ENCODE data around the gene PLCH1. TPM values are rescaled to one million over a fixed set of nuclear protein-coding genes. Genes with fewer than 3 reads are reported as not detected.

PLCH1 gene
- total RNA-seq, 1 experiment from 2014 or later, result 3.8 TPM

- ATAC-seq, result no peak
- POLR2A ChIA-PET, result no interaction called here
- CTCF ChIA-PET, result no interaction called here
Measured at GRCh38 chr3:155418407-155418806, 326.5 kb downstream of the PLCH1 start.

More at GRCh38 chr3:155418407-155418806, 326.5 kb downstream of the PLCH1 start:
- Histone ChIP-seq H4K20me1 (ENCODE audit: insufficient read depth) (no peaks in the 10 kb centered on the region), H3K9me2 (ENCODE audit: insufficient read depth) (no peaks in the 10 kb centered on the region), H3K9ac (ENCODE audit: low read length) (no peak overlapping the region), H3K79me2 (ENCODE audit: insufficient read depth, low read length) (no peaks in the 10 kb centered on the region), H3K4me2 (ENCODE audit: low read length) (no peak overlapping the region), H3K27ac (ENCODE audit: low read depth, low read length) (no peak overlapping the region), H3K4me1 (ENCODE audit: control insufficient read depth in 1 of 2, insufficient read depth in 2 of 2, low read length in 2 of 2) (peaks cover 0 to 10% of the 10 kb centered on the region in 2 experiments; a peak in 1 of 4 replicates), H3K27me3 (ENCODE audit: insufficient read depth, low read length) (no peaks in the 10 kb centered on the region), H2AFZ (ENCODE audit: low read depth, low read length, poor library complexity, severe bottlenecking) (no peak overlapping the region), H3K4me3 (replicated peaks in 1 of 2; ENCODE audit: low read depth in 1 of 2, low read length in 2 of 2) (no peak overlapping the region), H3K36me3 (ENCODE audit: control insufficient read depth in 1 of 2, insufficient read depth in 2 of 2, low read length in 2 of 2) (no peaks in the 10 kb centered on the region), H3K9me3 (ENCODE audit: control insufficient read depth in 1 of 2, insufficient read depth in 1 of 2, low read depth in 1 of 2, low read length in 2 of 2) (no peaks in the 10 kb centered on the region)
- RAD21 ChIA-PET (ENCODE audit: low non-redundant PET in 1 of 2, low total read pairs in 2 of 2, uncharacterized antibody in 2 of 2, unreplicated experiment in 2 of 2), result no interaction called here
- TF ChIP-seq SP1 (IDR thresholded peaks at IDR 0.05; ENCODE audit: low read depth), result no peak
- TF ChIP-seq ZBTB33 (IDR thresholded peaks at IDR 0.05; ENCODE audit: extremely low read depth, insufficient replicate concordance, low read length), result no peak
- no peak for TF ChIP-seq EZH2phosphoT487 (IDR thresholded peaks at IDR 0.05; ENCODE audit: borderline replicate concordance)
- no peak for TF ChIP-seq CBX3 (IDR thresholded peaks at IDR 0.05; ENCODE audit: low read depth)
- no peak for TF ChIP-seq REST (IDR thresholded peaks at IDR 0.05; ENCODE audit: low read depth)
- TF ChIP-seq, protein P1, sequence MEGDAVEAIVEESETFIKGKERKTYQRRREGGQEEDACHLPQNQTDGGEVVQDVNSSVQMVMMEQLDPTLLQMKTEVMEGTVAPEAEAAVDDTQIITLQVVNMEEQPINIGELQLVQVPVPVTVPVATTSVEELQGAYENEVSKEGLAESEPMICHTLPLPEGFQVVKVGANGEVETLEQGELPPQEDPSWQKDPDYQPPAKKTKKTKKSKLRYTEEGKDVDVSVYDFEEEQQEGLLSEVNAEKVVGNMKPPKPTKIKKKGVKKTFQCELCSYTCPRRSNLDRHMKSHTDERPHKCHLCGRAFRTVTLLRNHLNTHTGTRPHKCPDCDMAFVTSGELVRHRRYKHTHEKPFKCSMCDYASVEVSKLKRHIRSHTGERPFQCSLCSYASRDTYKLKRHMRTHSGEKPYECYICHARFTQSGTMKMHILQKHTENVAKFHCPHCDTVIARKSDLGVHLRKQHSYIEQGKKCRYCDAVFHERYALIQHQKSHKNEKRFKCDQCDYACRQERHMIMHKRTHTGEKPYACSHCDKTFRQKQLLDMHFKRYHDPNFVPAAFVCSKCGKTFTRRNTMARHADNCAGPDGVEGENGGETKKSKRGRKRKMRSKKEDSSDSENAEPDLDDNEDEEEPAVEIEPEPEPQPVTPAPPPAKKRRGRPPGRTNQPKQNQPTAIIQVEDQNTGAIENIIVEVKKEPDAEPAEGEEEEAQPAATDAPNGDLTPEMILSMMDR (IDR thresholded peaks at IDR 0.05 in 2 of 3, conservative IDR thresholded peaks at IDR 0.05 in 1 of 3; ENCODE audit: borderline replicate concordance in 1 of 3, insufficient read depth in 1 of 3, low read depth in 2 of 3, low read length in 2 of 3), result no peak
- TF ChIP-seq POLR2A (IDR thresholded peaks at IDR 0.05; ENCODE audit: borderline replicate concordance, extremely low read depth, insufficient read depth, insufficient read length), result no peak
- TF ChIP-seq YY1 (IDR thresholded peaks at IDR 0.05; ENCODE audit: extremely low read depth, insufficient replicate concordance, low read depth, low read length), result no peak
- no peak for DNase-seq (ENCODE audit: low read depth, low spot score)
- intact Hi-C loops (cut with micrococcal nuclease), result no loop called here
- BruUV-seq (replicated peaks), result no TSS peak
